Mononuclear cell (primary cell): ENCODE measurements around the gene NAALADL1. TPM values are rescaled to one million over a fixed set of nuclear protein-coding genes. Genes with fewer than 3 reads are reported as not detected.
"Not testable (repeated sequence)": the region's sequence is repeated elsewhere in the genome, so short reads cannot be mapped to it uniquely, and the experiment has no call there.

ENCODE experiments used
- H3K27me3 ChIP-seq: 2 replicates; pipeline ENCODE4 v1.6.0; 2011; ENCODE audit warnings: low read length, control low read depth; ENCODE audit not compliant: insufficient read depth
- H3K4me1 ChIP-seq: 2 replicates; pipeline ENCODE4 v1.5.1; 2011; ENCODE audit warnings: mild to moderate bottlenecking, low read length, control low read depth; ENCODE audit not compliant: insufficient read depth
- H3K4me3 ChIP-seq: 2 replicates; pipeline ENCODE4 v1.5.1; 2011; ENCODE audit warnings: mild to moderate bottlenecking, low read length, moderate library complexity
- H3K9me3 ChIP-seq: 2 replicates; pipeline ENCODE4 v1.5.1; 2011; ENCODE audit warnings: low read depth, mild to moderate bottlenecking, control low read depth, low read length
- total RNA-seq: library from RNA; depleted of rRNA; stranded (reverse); fragments of >200 nt; gene quantifications from one replicate; pipeline ENCODE4 v1.2.3, GENCODE V29; 2012

Gene NAALADL1
- total RNA-seq, 1 donor: 6.6 TPM

GRCh38 chr11:65017937-65018336 is 40.4 kb downstream of the NAALADL1 start:
- H3K27me3 ChIP-seq: no peaks in the 10 kb centered on the region
- H3K9me3 ChIP-seq: no peaks in the 10 kb centered on the region
- peaks cover 31% of the 10 kb centered on the region for H3K4me1 ChIP-seq
- H3K4me3 ChIP-seq: no peak overlapping the region

GRCh38 chr11:65016705-65017104 is 41.6 kb downstream of the NAALADL1 start:
- no peak overlapping the region for H3K4me3 ChIP-seq
- no peaks in the 10 kb centered on the region for H3K9me3 ChIP-seq
- no peaks in the 10 kb centered on the region for H3K27me3 ChIP-seq
- peaks cover 32% of the 10 kb centered on the region for H3K4me1 ChIP-seq

- H3K4me1 ChIP-seq: peaks cover 28% of the 10 kb centered on the region
- no peaks in the 10 kb centered on the region for H3K27me3 ChIP-seq
- peak overlapping the region; percentile 64 for H3K4me3 ChIP-seq
- H3K9me3 ChIP-seq: no peaks in the 10 kb centered on the region
Observed at GRCh38 chr11:65014726-65015227, 43.6 kb downstream of the NAALADL1 start.

GRCh38 chr11:65013888-65014725 is 44.2 kb downstream of the NAALADL1 start, which contains the start of gene ARL2:
Gene ARL2 (plus strand): TSS chr11:65014160. CDS start chr11:65014208, 48 bp downstream.
- H3K9me3 ChIP-seq: no peaks in the 10 kb centered on the region
- H3K4me3 ChIP-seq: peak within 1 kb of the TSS; percentile 64
- peaks cover 28% of the 10 kb centered on the region for H3K4me1 ChIP-seq
- no peaks in the 10 kb centered on the region for H3K27me3 ChIP-seq

GRCh38 chr11:65013130-65013887 is 45.0 kb downstream of the NAALADL1 start:
- no peaks in the 10 kb centered on the region for H3K27me3 ChIP-seq
- peak overlapping the region; percentile 64 for H3K4me3 ChIP-seq
- no peaks in the 10 kb centered on the region for H3K9me3 ChIP-seq
- H3K4me1 ChIP-seq: peaks cover 28% of the 10 kb centered on the region

- no peak overlapping the region for H3K4me3 ChIP-seq
- H3K4me1 ChIP-seq: peaks cover 8% of the 10 kb centered on the region
- H3K9me3 ChIP-seq: no peaks in the 10 kb centered on the region
- H3K27me3 ChIP-seq: no peaks in the 10 kb centered on the region
Observed at GRCh38 chr11:65008873-65009272, 49.5 kb downstream of the NAALADL1 start.

GRCh38 chr11:65008016-65008415 is 50.3 kb downstream of the NAALADL1 start:
- peaks cover 4% of the 10 kb centered on the region for H3K4me1 ChIP-seq
- H3K4me3 ChIP-seq: no peak overlapping the region
- no peaks in the 10 kb centered on the region for H3K27me3 ChIP-seq
- no peaks in the 10 kb centered on the region for H3K9me3 ChIP-seq

- H3K4me1 ChIP-seq, H3K9me3 ChIP-seq, H3K4me3 ChIP-seq, H3K27me3 ChIP-seq: not testable (repeated sequence)
Observed at GRCh38 chr11:65003968-65004367, 54.4 kb downstream of the NAALADL1 start.

GRCh38 chr11:65003282-65003681 is 55.1 kb downstream of the NAALADL1 start:
- no peaks in the 10 kb centered on the region for H3K9me3 ChIP-seq
- H3K4me3 ChIP-seq: no peak overlapping the region
- H3K4me1 ChIP-seq: no peaks in the 10 kb centered on the region
- no peaks in the 10 kb centered on the region for H3K27me3 ChIP-seq

GRCh38 chr11:65002706-65003105 is 55.6 kb downstream of the NAALADL1 start:
- Histone ChIP-seq H3K4me3 (no peak overlapping the region), H3K4me1 (no peaks in the 10 kb centered on the region), H3K9me3 (no peaks in the 10 kb centered on the region), H3K27me3 (no peaks in the 10 kb centered on the region)

GRCh38 chr11:64999478-64999877 is 58.9 kb downstream of the NAALADL1 start:
- no peaks in the 10 kb centered on the region for H3K9me3 ChIP-seq
- no peak overlapping the region for H3K4me3 ChIP-seq
- H3K27me3 ChIP-seq: no peaks in the 10 kb centered on the region
- H3K4me1 ChIP-seq: peaks cover 16% of the 10 kb centered on the region

- H3K4me3 ChIP-seq: no peak overlapping the region
- H3K9me3 ChIP-seq: no peaks in the 10 kb centered on the region
- no peaks in the 10 kb centered on the region for H3K27me3 ChIP-seq
- peaks cover 16% of the 10 kb centered on the region for H3K4me1 ChIP-seq
Observed at GRCh38 chr11:64998690-64999431, 59.5 kb downstream of the NAALADL1 start.

- Histone ChIP-seq H3K4me1 (peaks cover 16% of the 10 kb centered on the region), H3K4me3 (no peak overlapping the region), H3K27me3 (no peaks in the 10 kb centered on the region), H3K9me3 (no peaks in the 10 kb centered on the region)
Observed at GRCh38 chr11:64998141-64998540, 60.2 kb downstream of the NAALADL1 start.

GRCh38 chr11:64996710-64997380 is 61.5 kb downstream of the NAALADL1 start, which contains the start of gene BATF2:
Gene BATF2 (minus strand): TSS chr11:64996971. CDS start chr11:64996914, 57 bp downstream.
- no peaks in the 10 kb centered on the region for H3K27me3 ChIP-seq
- peak within 1 kb of the TSS; percentile 43 for H3K4me3 ChIP-seq
- no peaks in the 10 kb centered on the region for H3K9me3 ChIP-seq
- H3K4me1 ChIP-seq: peaks cover 17% of the 10 kb centered on the region
